Liver (tissue), 9 donors: ENCODE results near the gene ERP44. TPM values are rescaled to one million over a fixed set of nuclear protein-coding genes. Genes with fewer than 3 reads are reported as not detected.

ENCODE experiments used
- DNase-seq: peaks from one replicate; pipeline ENCODE4 v3.0.0-alpha.2; 2017; ENCODE audit warnings: low spot score
- H3K27ac ChIP-seq, 2 donors: one replicate each; pipeline ENCODE4 v1.7.0; 2013; ENCODE audit warnings: inconsistent platforms in 2 of 2, low read length in 2 of 2, control low read depth in 1 of 2, low read depth in 1 of 2, mild to moderate bottlenecking in 1 of 2
- H3K27me3 ChIP-seq, 4 donors: one replicate each; pipeline versions ENCODE4 v1.6.1 to v1.7.0; 2013; ENCODE audit warnings: low read length in 3 of 4, inconsistent platforms in 1 of 4, mild to moderate bottlenecking in 1 of 4, moderate library complexity in 1 of 4; ENCODE audit not compliant: control insufficient read depth in 4 of 4, insufficient read depth in 4 of 4
- H3K36me3 ChIP-seq, 4 donors: one replicate each; pipeline versions ENCODE4 v1.6.1 to v1.7.0; 2013; ENCODE audit warnings: low read length in 3 of 4, mild to moderate bottlenecking in 3 of 4, low read depth in 1 of 4, moderate library complexity in 1 of 4; ENCODE audit not compliant: control insufficient read depth in 4 of 4, insufficient read depth in 3 of 4
- H3K4me1 ChIP-seq, 4 donors: one replicate each; pipeline versions ENCODE4 v1.6.1 to v1.7.0; 2013; ENCODE audit warnings: low read length in 3 of 4, mild to moderate bottlenecking in 3 of 4, moderate library complexity in 1 of 4; ENCODE audit not compliant: control insufficient read depth in 4 of 4, insufficient read depth in 4 of 4
- H3K4me3 ChIP-seq, 3 donors: one replicate each; pipeline versions ENCODE4 v1.6.1 to v1.7.0; 2013; ENCODE audit warnings: low read length in 3 of 3, control low read depth in 1 of 3, low read depth in 1 of 3, mild to moderate bottlenecking in 1 of 3
- H3K9ac ChIP-seq, 2 donors: one replicate each; pipeline ENCODE4 v1.7.0; 2013; ENCODE audit warnings: low read length in 2 of 2, mild to moderate bottlenecking in 2 of 2, moderate library complexity in 2 of 2, control low read depth in 1 of 2, low read depth in 1 of 2
- H3K9me3 ChIP-seq, 4 donors: one replicate each; pipeline versions ENCODE4 v1.6.1 to v1.7.0; 2013; ENCODE audit warnings: low read length in 3 of 4; ENCODE audit not compliant: control insufficient read depth in 4 of 4
- ATF3 ChIP-seq: IDR thresholded peaks from 2 replicates; pipeline ENCODE4 v1.6.1; 2016; ENCODE audit warnings: antibody characterized with exemption
- EGR1 ChIP-seq, 2 donors: IDR thresholded peaks; 2 replicates each; pipeline ENCODE4 v1.6.1; 2016 to 2018; ENCODE audit warnings: antibody characterized with exemption in 2 of 2, low read depth in 2 of 2
- FOXA1 ChIP-seq: IDR thresholded peaks from 2 replicates; pipeline ENCODE4 v1.6.1; 2016; ENCODE audit warnings: antibody characterized with exemption
- FOXA2 ChIP-seq: IDR thresholded peaks from 2 replicates; pipeline ENCODE4 v1.6.1; 2016; ENCODE audit warnings: antibody characterized with exemption
- GABPA ChIP-seq, 2 donors: IDR thresholded peaks in 1 of 2; conservative IDR thresholded peaks in 1 of 2; 2 replicates each; pipeline ENCODE4 v1.6.1; 2016; ENCODE audit warnings: antibody characterized with exemption in 2 of 2, mild to moderate bottlenecking in 1 of 2, moderate library complexity in 1 of 2
- HNF4A ChIP-seq, 2 donors: conservative IDR thresholded peaks; 2 replicates each; pipeline ENCODE4 v1.6.1; 2016; ENCODE audit warnings: antibody characterized with exemption in 2 of 2, mild to moderate bottlenecking in 2 of 2
- HNF4G ChIP-seq: IDR thresholded peaks from 2 replicates; pipeline ENCODE4 v1.6.1; 2016; ENCODE audit warnings: antibody characterized with exemption
- JUND ChIP-seq, 2 donors: IDR thresholded peaks; 2 replicates each; pipeline ENCODE4 v1.6.1; 2016; ENCODE audit warnings: antibody characterized with exemption in 2 of 2
- RAD21 ChIP-seq, 2 donors: IDR thresholded peaks; 2 replicates each; pipeline ENCODE4 v1.6.1; 2016; ENCODE audit warnings: antibody characterized with exemption in 2 of 2, mild to moderate bottlenecking in 2 of 2
- REST ChIP-seq: IDR thresholded peaks from 2 replicates; pipeline ENCODE4 v1.6.1; 2016; ENCODE audit warnings: antibody characterized with exemption, mild to moderate bottlenecking
- RXRA ChIP-seq, 2 donors: IDR thresholded peaks; 2 replicates each; pipeline ENCODE4 v1.6.1; 2017 to 2018; ENCODE audit warnings: antibody characterized with exemption in 2 of 2, mild to moderate bottlenecking in 1 of 2
- SP1 ChIP-seq: IDR thresholded peaks from 2 replicates; pipeline ENCODE4 v1.6.1; 2018; ENCODE audit warnings: antibody characterized with exemption, mild to moderate bottlenecking
- TAF1 ChIP-seq: conservative IDR thresholded peaks from 2 replicates; pipeline ENCODE4 v1.6.1; 2016; ENCODE audit warnings: antibody characterized with exemption, mild to moderate bottlenecking
- YY1 ChIP-seq: IDR thresholded peaks from 2 replicates; pipeline ENCODE4 v1.6.1; 2016; ENCODE audit warnings: antibody characterized with exemption, mild to moderate bottlenecking
- ZBTB33 ChIP-seq: IDR thresholded peaks from 2 replicates; pipeline ENCODE4 v1.6.1; 2016; ENCODE audit warnings: antibody characterized with exemption
- WGBS: extraction: QIAGEN DNeasy Blood & Tissue Kit; methylation state at CpG from one replicate; pipeline ENCODE4 v1.1.7; 2013; 5-methylcytosine and 5-hydroxymethylcytosine counted together
- polyA plus RNA-seq, 2 donors: library from polyadenylated mRNA; stranded (reverse) in 1 of 2; unstranded in 1 of 2; fragments of 200-250 nt in 1 of 2; fragments of >200 nt in 1 of 2; fragmentation: Nextera tagmentation in 1 of 2; extraction: Ambion mirVana in 1 of 2; gene quantifications; one replicate each; pipeline versions ENCODE4 v1.2.1 to v1.2.3, GENCODE V29; 2013 to 2015
- total RNA-seq, 2 donors: library from RNA; depleted of rRNA; stranded (reverse); fragments of >200 nt; gene quantifications; one replicate each; pipeline ENCODE4 v1.2.3, GENCODE V29; 2014
- TF ChIP-seq, protein P1 (sequence below): fragments of 150-350 bp; IDR thresholded peaks from 2 replicates; pipeline ENCODE4 v1.5.1; 2017; ENCODE audit warnings: improper control_type of control experiment, low read depth, low read length; ENCODE audit not compliant: missing input control
- TF ChIP-seq, protein P2 (sequence below): IDR thresholded peaks from 2 replicates; pipeline ENCODE4 v1.6.1; 2016; ENCODE audit warnings: antibody characterized with exemption
- donor health status: healthy.
- donor health status: healthy.
- donor health status: healthy.
- donor health status: healthy.
- donor health status: healthy.

ERP44 gene
- total and polyA plus RNA-seq, 4 donors, result 13.0 to 26.8 (median 19.3) TPM

GRCh38 chr9:100125236-100125635 lies 26.4 kb upstream of the ERP44 start:
- Histone ChIP-seq H3K9ac (no peak overlapping the region), H3K27me3 (no peaks in the 10 kb centered on the region), H3K36me3 (peaks cover 0 to 5% (median 2%) of the 10 kb centered on the region in 4 donors), H3K4me3 (no peak overlapping the region), H3K9me3 (no peaks in the 10 kb centered on the region), H3K4me1 (no peaks in the 10 kb centered on the region), H3K27ac (no peak overlapping the region)
- WGBS, result 71% methylated on average over 2 of the region's 2 CpGs
- TF ChIP-seq RAD21 (IDR thresholded peaks at IDR 0.05) (no peak), GABPA (IDR thresholded peaks at IDR 0.05 in 1 of 2, conservative IDR thresholded peaks at IDR 0.05 in 1 of 2) (no peak), ATF3 (no peak), HNF4A (conservative IDR thresholded peaks at IDR 0.05) (no peak), RXRA (IDR thresholded peaks at IDR 0.05) (no peak), FOXA2 (no peak), JUND (IDR thresholded peaks at IDR 0.05) (no peak), EGR1 (IDR thresholded peaks at IDR 0.05; ENCODE audit: low read depth in 2 of 2) (no peak), TAF1 (no peak), YY1 (no peak), ZBTB33 (no peak), HNF4G (no peak), SP1 (no peak), FOXA1 (no peak), REST (no peak)
- TF ChIP-seq, protein P1, sequence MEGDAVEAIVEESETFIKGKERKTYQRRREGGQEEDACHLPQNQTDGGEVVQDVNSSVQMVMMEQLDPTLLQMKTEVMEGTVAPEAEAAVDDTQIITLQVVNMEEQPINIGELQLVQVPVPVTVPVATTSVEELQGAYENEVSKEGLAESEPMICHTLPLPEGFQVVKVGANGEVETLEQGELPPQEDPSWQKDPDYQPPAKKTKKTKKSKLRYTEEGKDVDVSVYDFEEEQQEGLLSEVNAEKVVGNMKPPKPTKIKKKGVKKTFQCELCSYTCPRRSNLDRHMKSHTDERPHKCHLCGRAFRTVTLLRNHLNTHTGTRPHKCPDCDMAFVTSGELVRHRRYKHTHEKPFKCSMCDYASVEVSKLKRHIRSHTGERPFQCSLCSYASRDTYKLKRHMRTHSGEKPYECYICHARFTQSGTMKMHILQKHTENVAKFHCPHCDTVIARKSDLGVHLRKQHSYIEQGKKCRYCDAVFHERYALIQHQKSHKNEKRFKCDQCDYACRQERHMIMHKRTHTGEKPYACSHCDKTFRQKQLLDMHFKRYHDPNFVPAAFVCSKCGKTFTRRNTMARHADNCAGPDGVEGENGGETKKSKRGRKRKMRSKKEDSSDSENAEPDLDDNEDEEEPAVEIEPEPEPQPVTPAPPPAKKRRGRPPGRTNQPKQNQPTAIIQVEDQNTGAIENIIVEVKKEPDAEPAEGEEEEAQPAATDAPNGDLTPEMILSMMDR, result no peak
- TF ChIP-seq, protein P2, sequence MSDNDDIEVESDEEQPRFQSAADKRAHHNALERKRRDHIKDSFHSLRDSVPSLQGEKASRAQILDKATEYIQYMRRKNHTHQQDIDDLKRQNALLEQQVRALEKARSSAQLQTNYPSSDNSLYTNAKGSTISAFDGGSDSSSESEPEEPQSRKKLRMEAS, result no peak
- DNase-seq, result no peak

- no peak for TF ChIP-seq HNF4G
- no peak for TF ChIP-seq FOXA2
- no peak for TF ChIP-seq ZBTB33
- TF ChIP-seq TAF1, result no peak
- H3K27me3 ChIP-seq, result no peaks in the 10 kb centered on the region
- peaks cover 0 to 5% (median 0%) of the 10 kb centered on the region in 4 donors for H3K36me3 ChIP-seq
- H3K9me3 ChIP-seq, result no peaks in the 10 kb centered on the region
- no peaks in the 10 kb centered on the region for H3K4me1 ChIP-seq
- no peak for DNase-seq
- H3K9ac ChIP-seq, result no peak overlapping the region
- 94% methylated on average over 2 of the region's 2 CpGs for WGBS
- no peak overlapping the region for H3K27ac ChIP-seq
- no peak overlapping the region for H3K4me3 ChIP-seq
Measured at GRCh38 chr9:100120286-100120685, 21.5 kb upstream of the ERP44 start.
